ENCODE measurements around the gene SH3BP5. TPM values are rescaled to one million over a fixed set of nuclear protein-coding genes. Genes with fewer than 3 reads are reported as not detected.

Gene SH3BP5
- total RNA-seq, 2 donors from 2014 or later: 13.7 to 21.8 TPM

- Histone ChIP-seq H3K27me3 (no peaks in the 10 kb centered on the region), H3K27ac (no peak overlapping the region), H3K9me3 (no peaks in the 10 kb centered on the region), H3K4me3 (no peak overlapping the region), H3K36me3 (replicated peaks in 1 of 2; ENCODE audit: insufficient read depth in 1 of 2, low read depth in 2 of 2) (no peaks in the 10 kb centered on the region), H3K4me1 (peaks cover 13% of the 10 kb centered on the region)
- no peak for DNase-seq
- TF ChIP-seq CTCF (IDR thresholded peaks at IDR 0.05): no peak
- no peak for TF ChIP-seq POLR2A (IDR thresholded peaks at IDR 0.05)
- no peak for ATAC-seq
- 78 to 83% methylated on average over 6 of the region's 6 CpGs for WGBS, 2 donors
- intact Hi-C loops (cut with DNase I): no loop called here
These were observed 22.6 kb downstream of the SH3BP5 start for GRCh38 chr3:15309662-15310335.

- no peak overlapping the region for H3K27ac ChIP-seq
- H3K9me3 ChIP-seq: no peaks in the 10 kb centered on the region
- H3K36me3 ChIP-seq (replicated peaks in 1 of 2; ENCODE audit: insufficient read depth in 1 of 2, low read depth in 2 of 2): no peaks in the 10 kb centered on the region
- H3K4me1 ChIP-seq: peaks cover 13% of the 10 kb centered on the region
- intact Hi-C loops (cut with DNase I): no loop called here
- WGBS, 2 donors: 94 to 97% methylated on average over 5 to 11 of the region's 11 CpGs
- TF ChIP-seq CTCF (IDR thresholded peaks at IDR 0.05): no peak
- no peak for TF ChIP-seq POLR2A (IDR thresholded peaks at IDR 0.05)
- H3K27me3 ChIP-seq: no peaks in the 10 kb centered on the region
- H3K4me3 ChIP-seq: no peak overlapping the region
- no peak for DNase-seq
- no peak for ATAC-seq
These were observed 24.8 kb downstream of the SH3BP5 start for GRCh38 chr3:15307580-15307979.

- DNase-seq (no peak), ATAC-seq (no peak)
- no peaks in the 10 kb centered on the region for H3K36me3 ChIP-seq (replicated peaks in 1 of 2; ENCODE audit: insufficient read depth in 1 of 2, low read depth in 2 of 2)
- intact Hi-C loops (cut with DNase I): no loop called here
- peaks cover 13% of the 10 kb centered on the region for H3K4me1 ChIP-seq
- H3K4me3 ChIP-seq: no peak overlapping the region
- H3K27ac ChIP-seq: no peak overlapping the region
- H3K27me3 ChIP-seq: no peaks in the 10 kb centered on the region
- H3K9me3 ChIP-seq: no peaks in the 10 kb centered on the region
- 93 to 98% methylated on average over 5 of the region's 5 CpGs for WGBS, 2 donors
- TF ChIP-seq POLR2A (IDR thresholded peaks at IDR 0.05): no peak
- TF ChIP-seq CTCF (IDR thresholded peaks at IDR 0.05): no peak
These were observed 25.4 kb downstream of the SH3BP5 start for GRCh38 chr3:15306979-15307359.

DNA sequence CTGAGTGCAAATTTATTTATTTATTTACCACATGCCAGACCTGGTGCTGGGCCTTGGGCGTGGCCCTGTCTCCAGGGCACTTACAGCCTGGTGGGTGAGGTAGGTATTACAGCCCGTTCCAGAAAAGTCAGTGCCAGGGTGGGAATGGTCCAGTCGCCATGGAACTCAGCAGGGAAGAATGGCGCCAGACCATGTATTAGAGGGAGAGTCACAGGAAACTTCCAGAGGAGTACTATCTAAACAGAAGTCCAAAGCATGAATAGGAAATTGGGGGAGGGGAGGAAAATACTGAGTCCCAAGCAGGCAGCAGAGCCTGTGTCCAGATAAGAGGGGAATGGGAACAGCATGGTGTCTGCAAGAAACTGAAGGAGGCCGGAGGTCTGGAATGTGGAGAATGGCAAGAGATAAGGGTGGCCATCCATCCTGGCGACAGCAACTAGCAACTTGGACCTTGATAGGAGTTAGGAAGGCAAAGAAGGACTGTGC is 27.0 kb downstream of the SH3BP5 start:
- Histone ChIP-seq H3K9me3 (no peaks in the 10 kb centered on the region), H3K36me3 (replicated peaks in 1 of 2; ENCODE audit: insufficient read depth in 1 of 2, low read depth in 2 of 2) (no peaks in the 10 kb centered on the region), H3K4me1 (peaks cover 4% of the 10 kb centered on the region), H3K4me3 (no peak overlapping the region), H3K27me3 (no peaks in the 10 kb centered on the region), H3K27ac (no peak overlapping the region)
- intact Hi-C loops (cut with DNase I): no loop called here
- no peak for ATAC-seq
- TF ChIP-seq POLR2A (IDR thresholded peaks at IDR 0.05) (no peak), CTCF (IDR thresholded peaks at IDR 0.05) (no peak)
- DNase-seq: no peak
- WGBS, 2 donors: 75 to 76% methylated on average over 6 of the region's 6 CpGs

DNA sequence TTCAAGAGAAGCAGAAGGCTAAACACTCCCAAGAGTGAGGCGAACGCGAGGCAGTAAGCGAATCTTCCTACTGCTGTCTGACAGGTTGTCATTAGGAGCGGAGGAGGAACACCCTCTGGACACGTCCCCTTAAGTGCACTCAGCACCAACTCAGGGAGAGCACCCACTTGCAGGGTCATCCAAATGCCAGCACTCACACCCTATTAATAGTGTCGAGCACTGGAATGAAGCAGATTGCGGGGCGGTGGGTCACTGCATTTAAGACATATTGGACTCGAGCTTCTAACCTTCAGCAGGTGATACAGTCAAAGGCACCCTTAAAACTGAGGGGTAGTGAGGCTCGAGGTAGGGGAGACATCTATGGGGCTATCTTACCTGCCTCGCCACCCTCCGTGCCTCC is 28.7 kb downstream of the SH3BP5 start:
- TF ChIP-seq CTCF (IDR thresholded peaks at IDR 0.05) (no peak), POLR2A (IDR thresholded peaks at IDR 0.05) (no peak)
- H3K4me3 ChIP-seq: no peak overlapping the region
- ATAC-seq (no peak), DNase-seq (no peak)
- peaks cover 11% of the 10 kb centered on the region for H3K4me1 ChIP-seq
- no peaks in the 10 kb centered on the region for H3K27me3 ChIP-seq
- H3K36me3 ChIP-seq (replicated peaks in 1 of 2; ENCODE audit: insufficient read depth in 1 of 2, low read depth in 2 of 2): no peaks in the 10 kb centered on the region
- 89 to 94% methylated on average over 13 of the region's 13 CpGs for WGBS, 2 donors
- H3K9me3 ChIP-seq: no peaks in the 10 kb centered on the region
- intact Hi-C loops (cut with DNase I): no loop called here
- no peak overlapping the region for H3K27ac ChIP-seq
